GM19372 (cell line): ENCODE results near the gene SPRY1.

ENCODE experiments used
- ATAC-seq: cut with Tn5 transposase; IDR thresholded peaks from one replicate; pipeline ENCODE4 v1.9.1; 2021; ENCODE audit warnings: mild to moderate bottlenecking, low read depth, moderate library complexity; ENCODE audit not compliant: unreplicated experiment

The SPRY1 gene

DNA sequence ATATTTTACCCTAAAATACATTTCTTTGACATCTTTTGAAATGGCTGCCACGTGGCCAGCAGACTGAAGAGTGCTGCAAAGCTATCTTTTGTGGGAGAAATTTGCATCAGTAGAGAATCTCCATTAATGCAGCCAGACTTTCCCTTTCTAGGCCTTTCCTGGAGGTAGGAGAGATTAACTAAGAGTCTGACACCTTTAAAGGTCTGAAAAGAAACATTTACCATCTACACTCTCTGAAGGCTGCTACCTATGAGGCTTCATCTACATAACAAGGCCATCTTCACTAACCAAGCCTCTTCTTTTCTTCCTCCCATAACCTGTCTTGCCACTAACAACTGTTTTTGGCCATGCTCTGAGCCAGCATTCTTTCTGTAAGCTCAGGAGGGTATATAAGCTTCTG, 17.8 kb upstream of the SPRY1 start:
- ATAC-seq = no peak

DNA sequence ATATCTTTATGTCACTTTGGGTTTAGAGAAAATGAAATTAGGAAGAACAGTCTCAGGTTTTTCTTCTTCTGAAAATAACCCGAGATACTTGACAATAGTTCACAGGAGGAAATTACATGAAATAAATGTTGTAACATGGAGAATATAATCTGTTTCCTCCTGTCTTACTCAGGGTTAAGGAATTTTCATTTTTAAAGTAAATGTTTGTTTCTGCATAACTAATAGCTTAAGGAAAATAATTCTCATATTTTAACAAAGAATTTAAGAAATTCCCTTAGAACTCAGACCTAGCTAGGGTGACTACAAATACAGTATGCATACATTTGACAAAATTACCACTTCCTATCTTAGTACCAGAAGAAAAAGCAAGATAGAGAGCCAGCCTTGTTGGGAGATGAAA, 17.2 kb upstream of the SPRY1 start:
- no peak for ATAC-seq

DNA sequence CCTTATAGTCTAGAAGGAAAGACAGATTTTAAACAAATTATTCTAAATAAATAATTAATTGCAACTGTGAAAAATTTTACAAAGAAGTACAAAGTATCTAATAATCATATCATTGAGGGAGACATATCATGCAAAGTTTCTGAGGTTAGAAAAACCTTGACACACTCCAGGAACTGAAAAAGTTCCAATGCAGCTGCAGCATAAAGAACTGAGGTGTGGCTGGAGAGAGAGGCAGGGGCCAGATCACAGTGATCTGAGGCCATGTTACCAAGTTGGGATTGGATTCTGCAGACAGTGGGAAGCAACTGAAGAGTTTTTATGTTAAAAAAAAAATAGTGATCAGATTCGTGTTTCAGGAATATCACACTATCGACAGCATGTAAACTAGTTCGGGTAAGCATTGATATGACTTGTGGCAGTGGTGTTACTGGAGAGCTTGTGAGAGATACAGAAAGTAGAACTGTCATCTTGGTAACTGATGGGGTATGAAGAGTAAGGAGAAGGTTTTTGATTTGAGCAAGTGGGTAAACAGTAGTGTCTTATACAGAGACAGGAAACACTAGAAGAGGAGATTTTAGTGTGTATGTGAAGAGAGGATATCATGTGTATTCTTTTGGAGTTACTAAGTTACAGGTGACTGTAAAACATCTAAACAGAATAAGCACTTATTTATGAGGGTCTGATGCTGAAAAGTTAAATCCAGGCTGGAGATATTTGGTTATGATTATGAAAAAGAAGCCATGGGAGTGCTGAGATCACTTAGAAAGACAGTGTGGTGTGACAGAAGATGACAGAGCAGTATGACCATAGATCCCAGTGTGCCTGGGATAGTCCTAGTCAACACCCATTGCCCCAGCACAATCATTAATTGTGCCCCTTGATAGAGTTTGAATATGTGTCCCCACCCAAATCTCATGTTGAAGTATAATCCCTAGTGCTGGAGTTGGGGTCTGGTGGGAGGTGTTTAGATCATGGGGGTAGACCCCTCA, 15.6 kb upstream of the SPRY1 start:
- ATAC-seq = no peak

DNA sequence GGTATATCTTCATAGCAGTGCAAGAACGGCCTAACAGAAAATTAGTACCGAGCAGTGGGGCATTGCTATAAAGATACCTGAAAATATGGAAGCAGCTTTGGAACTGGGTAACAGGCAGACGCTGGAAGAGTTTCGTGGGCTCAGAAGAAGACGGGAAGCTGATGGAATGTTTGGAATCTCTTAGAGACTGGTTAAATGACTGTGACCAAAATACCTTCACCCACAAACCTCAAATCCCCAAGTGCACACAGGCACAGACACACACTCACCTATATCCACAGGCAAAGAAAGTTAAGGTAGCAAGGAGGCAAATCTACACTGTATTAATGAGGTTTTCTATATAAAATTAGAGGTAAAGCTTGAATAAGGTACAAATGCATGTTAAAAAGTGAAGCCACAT, 14.6 kb upstream of the SPRY1 start:
- ATAC-seq = no peak

GRCh38 chr4:123383566-123383965, 13.0 kb upstream of the SPRY1 start:
- no peak for ATAC-seq

GRCh38 chr4:123386609-123387008, 10.0 kb upstream of the SPRY1 start:
- ATAC-seq = no peak

DNA sequence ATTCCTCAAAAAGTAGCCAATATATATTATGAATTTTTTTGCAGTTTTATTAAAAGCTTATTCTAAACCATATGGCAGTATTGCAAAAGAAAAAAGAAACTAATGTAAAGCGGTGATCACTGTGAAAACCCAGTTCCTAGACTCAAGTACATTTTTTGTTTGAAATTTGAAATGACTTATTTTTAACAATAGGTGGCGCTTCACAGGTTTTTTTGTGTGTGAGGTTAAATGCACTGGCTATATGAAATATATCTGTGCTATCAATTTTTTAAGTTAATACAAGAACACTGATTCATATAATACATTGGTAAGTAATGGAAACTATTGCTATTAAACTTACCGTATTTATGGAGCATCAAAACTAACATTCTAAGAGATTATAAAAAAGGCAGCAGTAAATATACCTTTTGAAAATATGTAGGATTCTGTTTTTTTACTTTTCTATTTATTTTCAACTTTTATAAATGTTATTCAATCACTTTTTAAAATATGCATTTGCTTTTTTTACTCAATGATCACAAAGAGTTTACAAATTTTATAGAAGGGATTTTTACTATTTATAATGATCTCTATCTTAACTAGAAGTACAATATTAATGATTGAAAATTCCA, 5.6 kb upstream of the SPRY1 start:
- ATAC-seq = no peak

DNA sequence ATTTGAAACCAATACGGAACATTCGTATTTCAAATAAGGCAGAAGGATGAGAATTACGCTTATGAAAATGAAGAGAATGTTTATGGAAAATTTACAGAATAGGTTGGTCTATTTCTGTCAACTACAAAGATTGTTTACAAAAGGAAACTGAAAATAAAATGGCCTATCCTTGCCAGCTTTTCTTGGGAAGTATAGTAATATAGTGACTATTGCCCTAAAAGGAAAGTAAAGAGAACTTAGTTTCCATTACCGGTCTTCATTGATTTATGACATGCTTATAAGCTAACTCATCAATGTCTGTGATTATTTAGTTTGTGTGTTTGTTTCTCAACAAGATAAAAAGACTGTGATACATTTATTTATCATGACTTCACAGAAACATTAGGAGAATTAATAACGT, 2.9 kb upstream of the SPRY1 start:
- no peak for ATAC-seq

DNA sequence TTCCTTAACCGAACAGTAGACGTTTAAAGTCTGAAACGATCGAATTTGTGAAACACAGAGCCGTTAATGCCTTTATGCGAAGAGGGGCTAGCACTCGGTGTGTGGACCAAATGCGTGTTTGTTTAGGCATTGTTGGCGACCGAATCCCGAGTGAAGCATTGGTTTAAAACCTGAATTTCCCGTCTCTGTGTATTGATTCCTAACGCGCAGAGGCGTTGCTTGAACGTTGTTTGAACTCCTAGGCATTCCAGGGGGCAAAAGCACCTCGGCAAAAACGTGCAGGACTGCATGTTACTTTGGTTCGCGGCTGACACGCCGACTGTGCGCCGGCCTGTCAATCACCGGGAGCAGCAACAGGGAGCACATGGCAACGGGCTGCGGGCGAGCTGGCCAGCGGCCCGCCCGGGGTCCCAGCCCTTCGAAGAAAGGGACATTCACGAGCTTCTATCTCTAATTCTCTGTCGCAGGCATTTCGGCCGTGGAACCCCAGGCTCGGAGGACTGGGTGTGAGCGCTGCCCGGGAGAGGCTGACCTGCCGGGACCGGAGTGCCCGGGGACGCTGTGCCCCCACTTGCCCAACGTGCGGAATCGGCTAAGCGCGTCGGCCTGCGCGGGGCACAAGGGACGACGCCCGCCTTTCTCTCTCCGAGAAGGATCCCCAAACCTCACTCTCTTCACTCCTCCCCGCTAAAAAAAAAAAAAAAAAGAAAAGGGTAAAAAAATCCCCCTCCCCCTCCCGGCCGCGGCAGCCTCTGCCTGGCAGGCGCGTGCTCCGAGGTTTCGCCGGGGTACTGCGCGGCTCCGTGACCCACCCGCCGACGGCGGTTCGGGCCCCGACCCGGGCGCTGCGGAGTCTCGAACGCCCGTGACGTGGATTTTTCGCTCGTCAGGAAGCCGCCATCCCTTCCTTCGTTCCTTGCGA, 810 bp downstream of the SPRY1 start:
- ATAC-seq = peak; percentile 6

DNA sequence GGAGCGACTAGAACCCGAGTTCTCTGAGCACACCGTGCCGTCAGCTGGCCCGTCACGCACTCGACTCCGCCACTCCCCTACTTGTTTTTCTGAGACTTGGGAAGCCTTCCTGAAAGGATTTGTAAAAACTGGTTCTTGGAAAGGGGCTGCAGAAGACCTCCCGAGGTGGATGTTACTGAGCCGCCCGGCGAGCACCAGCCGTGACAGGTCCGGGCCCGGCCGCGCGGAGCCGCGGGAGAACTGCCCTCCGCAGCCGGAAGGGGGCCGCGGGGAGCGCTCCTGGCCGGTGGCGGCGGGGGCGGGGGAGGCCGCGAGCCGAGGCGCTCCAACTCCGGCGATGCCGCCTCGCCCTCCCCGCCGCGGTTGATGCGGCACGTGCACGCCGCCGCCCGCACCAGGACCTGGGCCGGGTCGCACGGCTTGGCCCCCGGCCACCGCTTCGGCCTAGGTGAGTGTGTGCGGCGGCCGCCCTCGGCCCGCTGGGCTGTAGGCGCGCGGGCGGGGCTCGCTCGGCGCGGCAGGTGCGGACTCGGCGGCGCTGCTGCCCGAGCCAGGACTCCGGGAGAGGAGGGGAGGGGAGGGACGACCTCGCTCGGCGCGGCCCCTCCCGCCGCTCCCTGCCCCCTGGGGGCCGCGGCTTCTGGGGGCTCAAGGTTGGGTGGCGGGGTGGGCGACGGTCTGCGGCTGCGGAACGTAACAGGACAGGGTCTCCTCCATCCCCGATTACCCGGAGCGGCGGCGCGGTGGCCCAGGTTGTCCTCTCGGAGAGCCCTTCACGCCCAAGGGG, 1.7 kb downstream of the SPRY1 start:
- peak; percentile 66 for ATAC-seq

GRCh38 chr4:123398853-123399626, 2.4 kb downstream of the SPRY1 start:
- ATAC-seq = peak; percentile 25

GRCh38 chr4:123399627-123400358, 3.2 kb downstream of the SPRY1 start:
- no peak for ATAC-seq

GRCh38 chr4:123401271-123402120, 4.9 kb downstream of the SPRY1 start:
- no peak for ATAC-seq

- ATAC-seq = no peak
Observed at GRCh38 chr4:123402121-123402465, 5.5 kb downstream of the SPRY1 start.

DNA sequence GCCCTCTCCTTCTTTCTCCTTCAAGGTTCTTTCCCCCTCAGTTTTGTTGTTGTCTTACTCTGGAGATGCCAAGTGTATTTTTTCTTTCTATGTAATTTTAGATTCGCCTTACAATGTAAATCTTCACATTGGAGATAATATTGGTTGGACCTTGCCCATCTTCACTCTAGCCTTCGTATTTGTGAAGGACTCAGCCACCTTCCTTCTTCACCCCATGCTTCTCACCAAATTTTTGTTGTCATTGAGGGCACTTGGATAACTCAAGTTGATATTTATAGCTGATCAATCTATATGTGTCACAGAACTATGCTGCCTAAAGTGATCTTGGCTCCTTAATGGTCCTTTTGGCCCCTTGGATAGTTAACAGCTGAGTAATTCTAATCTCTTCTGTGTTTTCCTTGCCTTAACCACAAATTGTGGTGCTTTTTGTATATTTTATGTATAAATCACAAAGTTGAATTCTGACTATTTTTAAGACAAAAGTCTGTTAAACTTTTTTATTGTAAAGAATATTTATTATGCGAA, 6.5 kb downstream of the SPRY1 start:
- ATAC-seq = no peak

GRCh38 chr4:123404533-123404932, 7.9 kb downstream of the SPRY1 start:
- ATAC-seq = no peak

DNA sequence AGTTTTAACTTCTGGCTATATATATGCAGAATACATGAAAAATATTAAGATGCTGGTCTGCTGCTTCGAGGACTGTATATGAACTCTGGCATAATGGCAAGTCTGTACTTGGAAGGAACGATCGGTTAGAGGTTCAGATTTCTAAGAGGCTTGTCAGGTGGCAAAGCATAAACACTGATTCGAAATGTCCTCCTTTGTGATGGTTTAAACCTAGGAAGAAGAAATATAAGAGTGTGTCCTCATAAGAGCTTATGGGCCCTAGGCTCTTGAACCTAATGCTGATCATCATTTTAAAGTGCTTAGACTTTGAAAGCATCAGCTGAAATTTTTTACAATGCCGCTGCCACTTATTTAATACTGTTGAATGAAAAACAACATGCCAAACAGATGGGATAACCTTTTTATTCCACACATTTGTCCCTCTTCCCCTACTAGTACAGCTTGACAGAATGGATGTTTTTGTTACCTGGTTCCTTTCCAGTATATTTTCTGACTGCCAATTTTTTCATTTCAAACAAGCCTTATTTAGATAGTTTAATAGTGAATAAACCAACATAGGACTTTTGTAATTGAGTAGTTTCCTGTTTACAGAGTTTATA, 8.8 kb downstream of the SPRY1 start:
- ATAC-seq = no peak
